ENCODE results near the gene VWF.
"Not testable (repeated sequence)": the region's sequence is repeated elsewhere in the genome, so short reads cannot be mapped to it uniquely, and the experiment has no call there.

The VWF gene

DNA sequence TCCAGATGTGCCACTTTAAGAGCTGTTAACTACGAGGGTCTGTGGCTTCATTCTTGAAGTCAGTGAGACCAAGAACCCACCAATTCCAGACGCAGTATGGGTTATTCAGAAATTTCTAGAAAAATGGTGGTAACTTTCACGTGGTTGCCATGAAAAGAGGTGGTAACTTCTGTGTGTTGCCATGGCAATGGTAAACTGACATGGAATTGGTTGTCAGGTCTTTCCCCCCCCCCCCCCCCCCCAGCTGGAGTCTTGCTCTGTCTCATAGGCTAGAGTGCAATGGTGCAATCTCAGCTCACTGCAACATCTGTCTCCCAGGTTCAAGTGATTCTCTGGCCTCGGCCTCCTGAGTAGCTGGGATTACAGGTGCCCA lies 18.8 kb upstream of the VWF start:
- DNase-seq = no peak

DNA sequence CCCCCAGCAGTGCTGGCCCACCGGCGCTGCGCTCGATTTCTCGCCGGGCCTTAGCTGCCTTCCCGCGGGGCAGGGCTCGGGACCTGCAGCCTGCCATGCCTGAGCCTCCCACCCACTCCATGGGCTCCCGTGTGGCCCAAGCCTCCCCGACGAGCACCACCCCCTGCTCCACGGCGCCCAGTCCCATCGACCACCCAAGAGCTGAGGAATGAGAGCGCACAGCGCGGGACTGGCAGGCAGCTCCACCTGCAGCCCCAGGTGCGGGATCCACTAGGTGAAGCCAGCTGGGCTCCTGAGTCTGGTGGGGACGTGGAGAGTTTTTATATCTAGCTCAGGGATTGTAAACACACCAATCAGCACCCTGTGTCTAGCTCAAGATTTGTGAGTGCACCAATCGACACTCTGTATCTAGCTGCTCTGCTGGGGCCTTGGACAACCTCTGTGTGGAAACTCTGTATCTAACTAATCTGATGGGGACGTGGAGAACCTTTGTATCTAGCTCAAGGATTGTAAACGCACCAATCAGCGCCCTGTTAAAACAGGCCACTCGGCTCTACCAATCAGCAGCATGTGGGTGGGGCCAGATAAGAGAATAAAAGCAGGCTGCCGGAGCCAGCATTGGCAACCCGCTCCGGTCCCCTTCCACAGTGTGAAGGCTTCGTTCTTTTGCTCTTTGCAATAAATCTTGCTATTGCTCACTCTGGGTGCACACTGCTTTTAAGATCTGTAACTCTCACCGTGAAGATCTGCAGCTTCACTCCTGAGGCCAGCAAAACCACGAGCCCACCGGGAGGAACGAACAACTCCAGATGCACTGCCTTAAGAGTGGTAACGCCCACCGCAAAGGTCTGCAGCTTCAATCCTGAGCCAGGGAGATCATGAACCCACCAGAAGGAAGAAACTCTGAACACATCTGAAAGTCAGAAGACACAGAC lies 18.2 kb upstream of the VWF start:
- DNase-seq = not testable (repeated sequence)

DNA sequence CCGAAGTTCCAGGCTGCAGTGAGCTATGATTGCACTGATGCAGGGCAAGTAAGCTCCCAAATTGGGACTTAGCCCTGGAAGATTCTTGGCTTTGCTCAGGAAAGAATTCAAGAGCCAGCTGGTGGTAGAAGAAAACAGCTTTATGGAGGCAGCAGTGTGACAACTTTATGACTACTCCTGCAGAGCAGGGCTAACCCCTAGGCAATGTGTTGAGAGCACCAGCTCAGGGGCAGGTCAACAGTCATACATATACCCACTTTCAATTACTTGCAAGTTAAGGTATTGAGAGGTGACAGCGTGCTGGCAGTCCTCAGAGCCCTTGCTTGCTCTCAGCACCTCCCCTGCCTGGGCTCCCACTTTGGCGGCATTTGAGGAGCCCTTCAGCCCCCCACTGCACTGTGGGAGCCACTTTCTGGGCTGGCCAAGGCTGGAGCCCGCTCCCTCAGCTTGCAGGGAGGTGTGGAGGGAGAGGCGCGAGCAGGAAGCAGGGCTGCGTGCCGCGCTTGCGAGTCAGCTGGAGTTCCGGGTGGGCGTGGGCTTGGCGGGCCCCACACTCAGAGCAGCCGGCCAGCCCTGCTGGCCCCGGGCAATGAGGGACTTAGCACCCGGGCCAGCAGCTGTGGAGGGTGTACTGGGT lies 17.4 kb upstream of the VWF start:
- not testable (repeated sequence) for DNase-seq

DNA sequence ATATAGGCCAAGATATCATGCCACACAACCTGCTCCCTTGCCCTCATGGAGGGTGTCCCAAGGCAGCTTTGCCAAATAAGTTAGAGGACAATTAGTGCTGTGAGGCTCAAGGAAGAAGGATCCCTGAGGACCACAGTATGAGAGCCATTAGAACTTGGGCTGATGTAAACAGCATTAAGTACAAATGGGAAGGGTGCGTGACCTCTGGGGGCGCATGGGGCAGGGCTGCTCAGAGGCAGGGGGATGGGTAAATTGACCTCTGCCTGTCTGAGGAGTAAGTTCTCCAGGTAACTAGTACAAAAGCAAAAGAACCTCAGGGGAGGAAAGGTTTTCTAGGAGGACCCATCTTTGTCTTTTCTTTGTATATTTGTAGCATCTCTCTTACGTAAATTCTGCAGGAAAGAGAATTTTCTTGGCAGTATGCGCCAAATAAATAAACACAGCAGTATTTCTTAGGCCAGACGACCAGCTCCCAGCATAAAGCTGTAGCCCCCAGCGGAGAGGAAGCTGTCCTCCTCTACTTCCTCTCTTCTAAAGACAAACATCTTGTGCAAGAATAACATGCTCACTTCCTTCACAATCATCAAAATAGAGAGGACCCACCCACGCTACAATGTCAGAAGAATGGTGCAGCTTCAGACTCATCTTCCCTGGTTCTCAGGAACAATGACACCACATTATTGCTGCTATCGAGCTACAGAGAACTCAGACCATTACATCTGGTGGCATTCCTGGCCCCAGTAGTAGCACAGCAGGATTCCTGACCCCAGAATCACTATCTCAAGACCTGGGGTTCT lies 16.4 kb upstream of the VWF start:
- DNase-seq = peak; percentile 9

DNA sequence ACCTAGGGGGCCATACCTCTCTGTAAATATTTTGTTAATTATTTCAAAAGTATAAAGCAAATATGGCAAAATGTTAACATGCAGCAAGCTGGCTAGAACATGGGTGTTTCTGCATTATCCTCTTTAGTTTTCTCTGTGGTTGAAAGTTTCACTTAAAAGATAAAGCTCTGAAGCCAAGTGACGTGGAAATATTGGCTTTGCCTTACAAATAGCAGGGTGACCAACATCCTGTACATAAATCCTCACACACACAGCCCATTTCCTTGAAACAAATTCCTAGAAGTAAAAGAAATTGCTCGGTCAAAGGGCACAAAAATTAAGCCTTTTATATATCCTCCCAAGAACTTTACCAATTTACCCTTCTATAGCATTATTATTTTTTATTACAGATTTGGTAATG lies 10.6 kb upstream of the VWF start:
- DNase-seq = no peak

DNA sequence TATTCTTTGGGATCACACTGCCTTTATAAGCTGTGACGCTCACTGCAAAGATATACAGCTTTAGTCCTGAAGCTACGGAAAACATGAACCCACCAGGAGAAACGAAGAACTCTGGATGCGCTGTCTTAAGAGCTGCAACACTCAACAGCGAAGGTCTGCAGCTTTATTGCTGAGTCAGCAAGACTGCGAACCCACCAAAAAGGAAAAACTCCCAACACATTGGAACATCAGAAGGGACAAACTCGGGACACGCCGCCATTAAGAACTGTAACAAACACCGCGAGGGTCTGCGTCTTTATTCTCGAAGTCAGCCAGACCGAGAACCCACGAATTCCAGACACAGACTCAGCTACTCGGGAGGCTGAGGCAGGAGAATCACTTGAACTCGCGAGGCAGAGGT lies 9.2 kb upstream of the VWF start:
- no peak for DNase-seq

DNA sequence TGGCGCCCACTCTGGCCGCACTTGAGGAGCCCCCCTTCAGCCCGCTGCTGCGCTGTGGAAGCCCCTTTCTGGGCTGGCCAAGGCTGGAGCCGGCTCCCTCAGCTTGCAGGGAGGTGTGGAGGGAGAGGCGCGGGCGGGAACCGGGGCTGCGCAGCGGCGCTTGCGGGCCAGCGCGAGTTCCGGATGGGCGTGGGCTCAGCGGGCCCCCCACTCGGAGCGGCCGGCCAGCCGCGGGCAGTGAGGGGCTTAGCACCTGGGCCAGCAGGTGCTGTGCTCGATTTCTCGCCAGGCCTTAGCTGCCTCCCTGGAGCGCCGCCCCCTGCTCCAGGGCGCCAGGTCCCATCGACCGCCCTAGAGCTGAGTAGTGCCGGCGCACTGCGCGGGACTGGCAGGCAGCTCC lies 8.0 kb upstream of the VWF start:
- DNase-seq = no peak

DNA sequence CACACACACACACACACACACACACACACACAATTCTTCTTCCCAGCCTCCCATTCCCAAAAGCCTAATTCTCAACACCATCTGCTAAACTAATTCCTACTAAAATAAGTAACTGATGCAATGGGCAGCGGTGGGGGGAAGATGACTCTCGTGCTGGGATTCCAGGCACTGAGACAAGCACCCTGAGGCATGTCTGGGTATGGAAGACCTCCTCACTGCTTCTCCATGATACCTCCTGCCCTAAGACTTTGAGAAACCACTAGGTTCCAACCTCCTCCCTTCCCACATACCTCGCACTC lies 789 bp upstream of the VWF start:
- no peak for DNase-seq

DNA sequence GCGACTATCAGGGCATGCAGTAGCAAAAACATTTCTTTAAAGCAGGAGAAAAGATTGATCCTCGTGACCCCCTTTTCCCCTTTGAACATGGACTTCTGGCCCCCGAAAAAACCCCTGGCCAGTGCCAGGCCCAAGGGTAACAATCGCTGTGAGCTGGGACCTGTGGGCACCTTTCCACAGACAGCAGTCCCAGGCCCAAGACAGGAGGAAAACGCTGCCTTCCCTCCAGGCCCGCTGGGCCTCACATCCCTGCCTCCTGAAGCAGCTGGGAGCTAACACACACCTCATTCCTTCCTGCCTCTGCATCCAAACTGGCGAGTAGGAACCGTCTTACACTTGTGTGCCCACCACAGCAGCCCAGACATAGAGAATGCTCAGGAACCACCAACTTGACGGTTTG lies 1.2 kb downstream of the VWF start:
- DNase-seq = no peak

DNA sequence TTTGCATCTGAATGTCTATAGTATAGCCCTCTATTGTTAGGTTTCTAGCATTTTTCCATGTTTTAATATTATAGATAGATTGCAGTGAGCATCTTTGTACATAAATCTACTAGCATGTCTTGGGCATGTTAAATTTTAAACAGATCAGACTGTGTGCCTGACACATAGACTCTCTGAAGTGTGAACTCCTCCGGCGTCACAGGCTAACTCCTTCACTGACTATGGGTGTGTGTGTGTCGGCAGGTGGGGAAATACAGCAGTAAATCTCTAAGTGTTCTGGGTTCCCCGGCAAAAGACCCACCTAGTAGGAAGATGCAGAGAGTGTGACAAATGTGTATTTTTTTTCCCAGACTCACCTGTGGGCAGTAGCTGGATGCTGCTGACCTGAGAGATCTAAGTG lies 2.3 kb downstream of the VWF start:
- no peak for DNase-seq

DNA sequence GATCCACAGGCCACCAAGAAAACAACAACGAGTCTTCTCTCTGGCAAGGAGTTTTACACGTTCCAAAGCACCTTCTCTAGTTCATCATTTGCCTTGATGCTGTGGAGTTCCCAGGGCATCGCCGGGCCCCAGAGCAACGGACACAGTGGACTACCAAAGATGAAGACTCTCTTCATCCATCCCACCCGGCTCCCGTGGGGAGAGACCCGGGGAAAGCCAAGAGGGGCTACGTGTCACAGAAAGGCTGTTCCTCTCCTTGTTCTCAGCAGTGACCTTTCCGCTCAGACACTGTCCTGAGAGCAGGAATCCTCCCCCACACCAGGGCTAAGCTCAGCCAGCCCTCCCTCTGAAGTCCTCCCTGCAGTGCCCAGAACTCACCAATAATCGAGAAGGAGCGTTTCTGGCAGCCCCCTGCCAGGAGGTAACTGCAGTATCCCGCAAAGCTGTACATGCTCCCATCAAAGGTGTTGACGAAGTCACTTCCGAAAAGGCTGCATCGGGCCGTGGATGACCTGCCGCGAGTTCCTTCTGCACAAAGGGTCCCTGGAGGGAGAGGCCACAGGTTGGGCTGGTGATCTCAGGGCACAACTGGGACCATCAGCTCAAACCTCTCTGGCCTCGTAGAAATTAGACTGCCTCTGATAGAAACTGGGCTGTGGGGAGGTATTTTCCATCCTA lies 3.5 kb downstream of the VWF start:
- DNase-seq = no peak

DNA sequence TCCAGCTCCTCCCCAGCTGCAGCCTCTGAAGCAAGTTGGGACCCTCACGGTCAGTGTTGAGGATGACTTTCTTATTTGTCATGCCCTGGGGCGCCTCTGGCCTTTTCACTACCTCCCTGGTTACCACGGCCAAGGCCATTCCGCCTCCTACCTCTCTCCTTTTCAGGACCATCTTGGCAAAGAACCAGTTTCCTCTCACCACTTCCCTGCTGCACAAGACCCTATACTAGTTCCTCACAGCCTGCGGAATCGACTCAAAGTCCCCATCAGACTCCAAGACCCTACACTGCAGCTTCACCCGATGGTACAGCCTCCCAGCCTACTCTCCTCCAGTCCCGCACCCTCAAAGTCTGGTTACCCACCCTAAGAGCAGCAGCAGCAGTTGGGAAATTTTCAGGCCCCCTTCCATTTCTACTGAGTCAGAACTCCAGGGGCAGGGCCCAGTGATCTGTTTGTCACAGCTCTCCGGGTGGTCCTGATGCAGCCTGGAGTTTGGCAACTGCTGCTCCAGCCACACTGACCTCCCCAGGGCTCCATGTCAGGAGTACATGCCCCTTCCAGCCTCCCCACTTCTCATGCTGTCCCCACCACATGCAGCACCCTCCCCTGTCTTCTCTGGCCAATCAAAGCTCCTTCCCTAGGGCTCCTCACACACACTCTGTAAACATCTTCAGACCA lies 5.4 kb downstream of the VWF start:
- DNase-seq = no peak

DNA sequence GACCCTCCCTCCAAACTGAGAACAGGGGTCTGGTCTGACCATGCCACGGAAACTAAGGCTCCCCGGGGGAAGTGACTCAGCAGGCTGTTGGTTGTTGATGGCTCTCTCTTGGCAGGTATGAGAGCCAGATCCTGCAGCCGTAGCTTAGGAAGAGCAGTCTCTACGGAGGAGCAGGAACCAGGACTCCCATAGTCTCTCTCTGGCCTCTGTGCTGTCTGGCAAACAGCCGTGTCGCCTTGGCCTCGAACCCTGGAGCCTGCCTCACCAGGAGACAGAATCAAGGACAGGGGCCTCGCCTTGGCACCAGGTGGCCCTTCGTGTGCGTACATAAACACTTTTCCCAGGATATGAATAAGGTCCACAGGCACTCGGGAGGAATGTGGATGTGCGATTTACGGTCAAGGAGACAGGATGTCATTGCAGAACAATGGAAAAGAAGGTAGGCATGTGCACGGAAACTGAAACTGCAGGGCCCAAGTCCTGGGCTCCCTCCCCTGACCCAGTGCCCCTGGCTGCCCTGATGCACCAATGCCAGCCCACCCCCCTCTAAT lies 7.9 kb downstream of the VWF start:
- DNase-seq = no peak

DNA sequence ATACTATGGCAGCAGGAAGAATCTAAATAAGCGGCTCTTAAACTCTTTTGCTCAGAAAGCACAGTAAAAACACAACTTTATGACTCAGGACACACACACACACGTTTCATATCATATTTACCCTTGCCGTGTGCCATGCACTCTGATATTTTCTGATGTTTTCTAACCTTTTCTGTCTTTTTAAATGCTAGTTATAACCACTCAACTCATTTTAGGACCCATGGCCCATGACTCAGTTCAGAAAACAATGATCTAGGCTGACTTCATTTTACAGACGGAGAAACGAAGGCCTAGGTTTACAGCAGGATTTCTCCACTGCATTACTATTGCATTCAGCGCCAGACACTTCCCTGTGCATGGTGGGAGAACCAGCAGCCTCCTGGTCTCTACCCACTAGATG lies 9.1 kb downstream of the VWF start:
- DNase-seq = no peak

DNA sequence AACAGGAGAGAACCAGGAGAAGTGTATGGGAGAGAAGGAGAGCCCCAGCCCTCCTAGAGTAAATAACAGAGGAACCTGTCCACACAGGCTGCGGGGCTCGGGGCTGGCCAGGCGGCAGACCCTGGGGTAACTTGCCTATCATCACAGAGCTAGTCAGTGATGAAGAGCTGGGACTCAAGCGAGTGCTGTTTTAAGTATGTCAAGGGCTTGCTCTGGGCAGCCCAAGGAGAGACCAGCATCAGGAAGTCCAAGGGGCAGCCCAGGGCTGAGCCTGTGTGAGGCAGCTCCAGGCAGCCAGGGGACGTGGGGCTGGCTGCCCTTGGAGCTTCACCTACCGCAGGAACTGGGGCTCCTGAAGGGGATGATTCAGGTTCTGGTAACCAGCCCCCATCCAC lies 10.0 kb downstream of the VWF start:
- DNase-seq = no peak

DNA sequence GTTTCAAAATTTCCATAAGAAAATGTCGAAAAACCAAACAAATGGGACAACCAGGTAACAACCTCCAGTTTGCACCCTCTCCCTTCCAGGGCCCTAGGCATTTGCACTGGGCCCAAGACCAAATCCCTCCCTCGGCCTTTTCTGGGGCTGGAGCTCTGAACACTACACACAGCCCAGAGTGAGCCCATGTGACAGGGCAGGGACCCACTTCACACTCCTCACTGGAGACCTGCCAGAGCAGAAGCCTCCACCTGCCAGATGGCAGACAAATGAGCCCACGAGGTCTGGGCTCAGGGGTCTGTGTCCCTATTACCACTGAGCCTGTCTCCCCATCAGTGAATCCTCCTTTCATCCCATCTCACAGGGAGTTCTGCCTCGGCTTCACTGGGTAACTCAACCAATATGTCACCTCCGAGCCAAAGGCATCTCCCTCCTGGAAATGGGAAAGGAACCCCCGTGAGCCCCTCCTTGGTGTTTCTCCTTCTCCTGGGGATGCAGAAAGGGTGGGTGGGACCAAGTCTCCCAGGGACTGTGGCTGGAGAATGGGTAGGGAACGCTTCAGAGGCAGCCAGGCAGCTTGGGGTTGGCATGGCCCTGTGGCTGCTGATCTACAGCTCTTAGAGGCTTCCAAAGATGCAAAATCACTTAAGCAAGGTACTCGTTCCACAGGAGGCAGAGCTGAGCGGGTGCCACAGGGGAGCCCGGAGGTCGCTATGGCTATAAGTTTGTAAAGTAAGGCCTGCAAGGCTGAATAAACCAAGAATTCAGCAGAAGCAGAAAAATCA lies 10.6 kb downstream of the VWF start:
- DNase-seq = no peak

DNA sequence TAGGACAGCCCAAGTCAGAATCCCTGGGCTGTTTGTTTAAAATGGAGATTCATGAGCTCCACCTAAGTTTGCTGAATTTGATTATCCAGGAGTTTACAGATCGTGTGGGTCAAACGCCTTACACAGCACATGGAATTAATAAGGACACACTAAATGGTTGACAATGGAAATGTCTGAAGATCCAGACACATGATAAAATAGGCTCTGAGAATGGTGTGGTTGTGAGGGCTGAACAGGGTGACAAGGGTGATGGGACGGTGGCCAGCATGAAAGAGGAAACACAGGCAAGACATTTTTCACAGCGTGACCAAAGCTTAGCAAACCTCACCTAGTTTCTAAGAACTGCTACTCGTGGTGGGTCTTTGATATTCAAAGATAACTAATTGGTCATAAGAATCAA lies 12.5 kb downstream of the VWF start:
- DNase-seq = no peak

DNA sequence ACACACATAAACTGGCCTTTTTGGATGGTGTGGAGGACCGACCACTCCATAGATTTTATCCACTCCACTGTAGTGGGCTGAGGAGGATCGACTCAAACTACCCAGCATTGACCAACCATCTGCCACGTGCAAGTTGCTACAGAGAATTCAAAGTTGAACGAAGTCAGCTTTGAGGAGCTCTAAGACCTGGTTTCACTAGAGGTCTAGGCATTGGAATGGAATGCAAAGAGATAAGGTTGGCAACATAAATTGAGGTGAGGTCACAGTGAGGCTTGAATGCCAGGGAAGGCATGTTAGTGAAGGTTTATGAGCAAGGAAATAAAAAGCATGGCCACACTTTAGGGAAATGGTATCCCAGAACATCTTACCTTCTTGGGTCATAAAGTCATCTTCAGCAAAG lies 14.5 kb downstream of the VWF start:
- no peak for DNase-seq

DNA sequence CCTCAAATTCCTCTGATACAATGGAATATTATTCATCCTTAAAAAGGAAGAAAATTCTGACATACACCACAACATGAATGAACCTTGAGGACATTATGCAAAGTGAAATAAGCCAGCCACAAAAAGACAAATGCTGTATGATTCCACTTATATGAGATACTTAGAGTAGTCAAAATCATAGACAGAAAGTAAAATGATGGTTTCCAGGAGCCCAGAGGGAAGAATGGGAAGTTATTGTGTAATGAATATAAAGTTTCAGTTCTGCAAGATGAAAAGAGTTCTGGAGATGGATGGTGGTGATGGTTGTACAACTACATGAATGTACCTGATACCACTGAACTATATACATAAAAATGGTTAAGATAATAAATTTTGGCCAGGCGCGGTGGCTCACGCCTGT lies 18.3 kb downstream of the VWF start:
- no peak for DNase-seq

DNA sequence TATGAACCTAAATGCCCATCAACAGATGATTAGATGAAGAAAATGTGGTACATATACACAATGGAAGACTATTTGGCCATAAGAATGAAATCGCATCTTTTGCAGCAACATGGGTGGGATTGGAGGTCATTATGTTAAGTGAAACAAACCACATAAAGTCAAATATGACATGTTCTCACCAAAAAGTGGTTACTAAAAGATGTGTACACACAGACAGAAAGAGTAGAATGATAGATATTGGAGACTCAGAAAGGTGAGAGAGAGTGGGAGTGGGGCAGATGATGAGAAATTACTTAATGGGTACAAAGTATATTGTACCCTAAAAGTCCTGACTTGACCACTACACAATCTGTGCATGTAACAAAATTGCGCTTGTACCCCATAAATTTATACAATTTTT lies 19.6 kb downstream of the VWF start:
- DNase-seq = no peak

DNA sequence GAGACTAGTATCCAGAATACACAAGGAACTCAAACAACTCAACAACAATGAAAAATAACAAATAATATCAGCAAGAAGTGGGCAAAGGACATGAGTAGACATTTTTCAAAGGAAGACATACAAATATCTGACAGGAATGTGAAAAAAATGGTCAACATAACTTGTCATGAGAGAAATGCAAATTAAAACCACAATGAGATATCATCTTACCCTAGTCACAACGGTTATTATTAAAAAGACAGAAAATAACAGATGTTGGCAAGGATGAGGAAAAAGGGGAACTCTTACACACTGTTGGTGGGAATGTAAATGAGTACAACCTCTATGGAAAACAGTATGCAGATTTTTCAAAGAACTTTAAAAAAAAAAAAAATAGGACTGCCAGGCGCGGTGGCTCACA lies 20.4 kb downstream of the VWF start:
- no peak for DNase-seq

DNA sequence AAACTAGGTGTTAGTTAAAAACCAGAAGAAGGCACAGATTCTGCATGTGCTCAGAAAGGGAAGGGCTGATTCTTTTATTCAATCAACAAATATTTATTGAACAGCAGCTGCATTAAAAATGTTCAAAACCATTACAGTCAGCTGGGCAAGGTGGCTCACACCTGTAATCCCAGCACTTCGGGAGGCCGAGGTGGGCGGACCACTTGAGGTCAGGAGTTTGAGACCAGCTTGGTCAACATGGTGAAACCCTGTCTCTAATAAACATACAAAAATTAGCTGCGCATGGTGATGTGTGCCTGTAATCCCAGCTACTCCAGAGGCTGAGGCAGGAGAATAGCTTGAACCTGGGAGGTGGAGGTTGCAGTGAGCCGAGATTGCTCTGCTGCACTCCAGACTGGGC lies 22.4 kb downstream of the VWF start:
- DNase-seq = not testable (repeated sequence)
